ENCODE measurements around the gene ATP5IF1. TPM values are rescaled to one million over a fixed set of nuclear protein-coding genes. Genes with fewer than 3 reads are reported as not detected.

The ATP5IF1 gene
- total RNA-seq, 1 experiment from 2014 or later = 179 TPM

GRCh38 chr1:28269529-28269928 lies 33.6 kb downstream of the ATP5IF1 start:
- Histone ChIP-seq H3K36me3 (no peaks in the 10 kb centered on the region), H3K4me3 (no peak overlapping the region), H3K9me3 (replicated peaks) (no peaks in the 10 kb centered on the region), H3K4me1 (no peaks in the 10 kb centered on the region), H3K27ac (no peak overlapping the region), H3K27me3 (no peaks in the 10 kb centered on the region)
- no peak for DNase-seq

GRCh38 chr1:28272215-28272852 lies 36.4 kb downstream of the ATP5IF1 start:
- Histone ChIP-seq H3K27ac (no peak overlapping the region), H3K9me3 (replicated peaks) (no peaks in the 10 kb centered on the region), H3K36me3 (no peaks in the 10 kb centered on the region), H3K4me1 (no peaks in the 10 kb centered on the region), H3K4me3 (no peak overlapping the region), H3K27me3 (no peaks in the 10 kb centered on the region)
- DNase-seq = no peak

- Histone ChIP-seq H3K4me3 (no peak overlapping the region), H3K27me3 (no peaks in the 10 kb centered on the region), H3K36me3 (no peaks in the 10 kb centered on the region), H3K27ac (no peak overlapping the region), H3K9me3 (replicated peaks) (no peaks in the 10 kb centered on the region), H3K4me1 (no peaks in the 10 kb centered on the region)
- DNase-seq = no peak
Measured at GRCh38 chr1:28273216-28273860, 37.4 kb downstream of the ATP5IF1 start.

GRCh38 chr1:28278763-28279162 lies 42.8 kb downstream of the ATP5IF1 start:
- DNase-seq = no peak
- no peaks in the 10 kb centered on the region for H3K9me3 ChIP-seq (replicated peaks)
- no peaks in the 10 kb centered on the region for H3K4me1 ChIP-seq
- no peaks in the 10 kb centered on the region for H3K27me3 ChIP-seq
- H3K4me3 ChIP-seq = no peak overlapping the region
- no peaks in the 10 kb centered on the region for H3K36me3 ChIP-seq
- no peak overlapping the region for H3K27ac ChIP-seq

GRCh38 chr1:28279721-28280120 lies 43.8 kb downstream of the ATP5IF1 start:
- Histone ChIP-seq H3K9me3 (replicated peaks) (no peaks in the 10 kb centered on the region), H3K27ac (no peak overlapping the region), H3K27me3 (no peaks in the 10 kb centered on the region), H3K36me3 (no peaks in the 10 kb centered on the region), H3K4me1 (no peaks in the 10 kb centered on the region), H3K4me3 (no peak overlapping the region)
- DNase-seq = no peak

GRCh38 chr1:28280501-28280900 lies 44.6 kb downstream of the ATP5IF1 start:
- Histone ChIP-seq H3K4me3 (no peak overlapping the region), H3K9me3 (replicated peaks) (no peaks in the 10 kb centered on the region), H3K27me3 (no peaks in the 10 kb centered on the region), H3K4me1 (no peaks in the 10 kb centered on the region), H3K36me3 (no peaks in the 10 kb centered on the region), H3K27ac (no peak overlapping the region)
- DNase-seq = no peak

GRCh38 chr1:28280977-28281381 lies 45.1 kb downstream of the ATP5IF1 start:
- Histone ChIP-seq H3K4me3 (no peak overlapping the region), H3K27me3 (no peaks in the 10 kb centered on the region), H3K9me3 (replicated peaks) (no peaks in the 10 kb centered on the region), H3K4me1 (no peaks in the 10 kb centered on the region), H3K27ac (no peak overlapping the region), H3K36me3 (no peaks in the 10 kb centered on the region)
- no peak for DNase-seq

GRCh38 chr1:28281608-28282425 lies 45.9 kb downstream of the ATP5IF1 start:
- Histone ChIP-seq H3K4me3 (no peak overlapping the region), H3K27ac (no peak overlapping the region), H3K36me3 (no peaks in the 10 kb centered on the region), H3K4me1 (no peaks in the 10 kb centered on the region), H3K9me3 (replicated peaks) (no peaks in the 10 kb centered on the region), H3K27me3 (no peaks in the 10 kb centered on the region)
- DNase-seq = no peak

- no peak overlapping the region for H3K4me3 ChIP-seq
- DNase-seq = no peak
- no peaks in the 10 kb centered on the region for H3K36me3 ChIP-seq
- no peaks in the 10 kb centered on the region for H3K4me1 ChIP-seq
- no peak overlapping the region for H3K27ac ChIP-seq
- H3K27me3 ChIP-seq = no peaks in the 10 kb centered on the region
- no peaks in the 10 kb centered on the region for H3K9me3 ChIP-seq (replicated peaks)
Measured at GRCh38 chr1:28282426-28283407, 46.8 kb downstream of the ATP5IF1 start.

GRCh38 chr1:28286111-28286510 lies 50.2 kb downstream of the ATP5IF1 start:
- Histone ChIP-seq H3K9me3 (replicated peaks) (no peaks in the 10 kb centered on the region), H3K27ac (no peak overlapping the region), H3K4me1 (peaks cover 6% of the 10 kb centered on the region), H3K4me3 (no peak overlapping the region), H3K36me3 (no peaks in the 10 kb centered on the region), H3K27me3 (no peaks in the 10 kb centered on the region)
- peak in 1 of 2 experiments; percentile 37 for DNase-seq

Other genes starting within 250 kb of the ATP5IF1 start
- 37.6 and 40.0 TPM in 2 replicates for gene EYA3, start 147.5 kb upstream of the ATP5IF1 start, total RNA-seq (2014; rRNA removed; shearing (Covaris generic))
- 0.04 TPM in 1 of 2 replicates, not detected in the other for gene PTAFR, start 59.4 kb upstream of the ATP5IF1 start, total RNA-seq (2014; rRNA removed; shearing (Covaris generic))
- 115 and 127 TPM in 2 replicates for gene DNAJC8, start 3.1 kb upstream of the ATP5IF1 start, total RNA-seq (2014; rRNA removed; shearing (Covaris generic))
- 5.8 and 8.2 TPM in 2 replicates for gene SESN2, start 23.4 kb downstream of the ATP5IF1 start, total RNA-seq (2014; rRNA removed; shearing (Covaris generic))
- gene MED18, start 92.9 kb downstream of the ATP5IF1 start, total RNA-seq (2014; rRNA removed; shearing (Covaris generic)) = 16.3 and 16.7 TPM in 2 replicates
- 30.6 and 38.2 TPM in 2 replicates for gene PHACTR4, start 133.6 kb downstream of the ATP5IF1 start, total RNA-seq (2014; rRNA removed; shearing (Covaris generic))

Data from SJCRH30 (cell line).